ACHN (cell line): ENCODE measurements around the gene SETD1B.
A peak's percentile ranks its signal among the peaks of the same experiment; 100 is the strongest.
"Not testable (repeated sequence)": the region's sequence is repeated elsewhere in the genome, so short reads cannot be mapped to it uniquely, and the experiment has no call there.

ENCODE experiments used
- DNase-seq: peaks from one replicate; pipeline ENCODE4 v3.0.0-alpha.2; 2015
- in situ Hi-C: cut with HindIII; loops from 2 replicates; pipeline ENCODE4 v1.10.0; 2017; ENCODE audit warnings: low sequenced_read_pairs, low pct_ligation_motif_present, low pct_unique_long_range_greater_than_20kb

SETD1B gene

GRCh38 chr12:121778567-121779421, 25.0 kb upstream of the SETD1B start:
- in situ Hi-C loops, result no loop called here
- DNase-seq, result no peak

GRCh38 chr12:121779422-121779895, 24.4 kb upstream of the SETD1B start:
- in situ Hi-C loops, result no loop called here
- DNase-seq, result no peak

DNA sequence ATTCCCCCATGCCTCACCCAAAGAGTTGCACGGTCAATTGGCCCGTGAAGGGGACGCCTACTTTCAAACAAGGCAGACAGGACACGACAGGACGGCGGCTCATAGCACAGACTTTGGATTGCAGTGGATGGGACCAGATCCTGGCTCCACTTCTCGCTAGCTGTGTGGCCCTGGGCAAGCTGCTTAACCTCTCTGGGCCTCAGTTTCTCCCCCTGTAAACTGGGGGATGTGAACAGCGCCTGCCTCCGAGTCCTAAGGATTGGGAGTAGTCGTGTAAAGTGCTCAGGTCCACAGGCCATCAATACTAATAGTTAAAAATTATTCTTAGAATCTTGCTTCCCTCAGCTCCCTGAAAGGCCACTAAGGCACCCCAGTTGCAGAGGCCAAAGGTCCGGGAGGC, 23.4 kb upstream of the SETD1B start:
- in situ Hi-C loops, result no loop called here

DNA sequence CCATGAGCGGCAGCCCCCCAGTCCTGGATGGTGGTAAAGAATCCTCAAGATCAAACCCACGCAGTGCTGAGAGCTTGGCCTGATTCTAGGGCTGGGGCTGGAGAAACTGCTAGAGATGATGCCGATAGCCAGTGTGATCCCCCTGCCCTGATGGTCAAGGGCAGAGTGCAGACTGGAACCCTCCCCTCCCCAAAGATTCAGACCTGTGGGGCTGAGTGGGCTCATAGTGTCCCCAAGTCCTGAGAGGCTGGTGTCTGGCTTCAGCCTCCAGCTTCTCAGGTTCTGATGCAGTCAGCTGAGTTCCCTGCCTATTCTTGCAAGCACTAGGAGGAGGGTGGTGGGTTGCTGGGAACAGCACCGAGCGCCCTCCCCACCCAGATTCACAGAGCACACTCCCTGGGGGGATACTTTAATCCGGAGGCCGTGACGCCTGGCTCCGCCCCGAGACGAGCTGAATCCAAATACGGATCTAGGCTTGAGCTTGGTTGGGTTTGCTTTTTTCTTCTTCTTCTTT, 22.3 kb upstream of the SETD1B start:
- DNase-seq, result no peak
- in situ Hi-C loops, result no loop called here

More for the DNA sequence above, 23.4 kb upstream of the SETD1B start:
- DNase-seq, result no peak

DNA sequence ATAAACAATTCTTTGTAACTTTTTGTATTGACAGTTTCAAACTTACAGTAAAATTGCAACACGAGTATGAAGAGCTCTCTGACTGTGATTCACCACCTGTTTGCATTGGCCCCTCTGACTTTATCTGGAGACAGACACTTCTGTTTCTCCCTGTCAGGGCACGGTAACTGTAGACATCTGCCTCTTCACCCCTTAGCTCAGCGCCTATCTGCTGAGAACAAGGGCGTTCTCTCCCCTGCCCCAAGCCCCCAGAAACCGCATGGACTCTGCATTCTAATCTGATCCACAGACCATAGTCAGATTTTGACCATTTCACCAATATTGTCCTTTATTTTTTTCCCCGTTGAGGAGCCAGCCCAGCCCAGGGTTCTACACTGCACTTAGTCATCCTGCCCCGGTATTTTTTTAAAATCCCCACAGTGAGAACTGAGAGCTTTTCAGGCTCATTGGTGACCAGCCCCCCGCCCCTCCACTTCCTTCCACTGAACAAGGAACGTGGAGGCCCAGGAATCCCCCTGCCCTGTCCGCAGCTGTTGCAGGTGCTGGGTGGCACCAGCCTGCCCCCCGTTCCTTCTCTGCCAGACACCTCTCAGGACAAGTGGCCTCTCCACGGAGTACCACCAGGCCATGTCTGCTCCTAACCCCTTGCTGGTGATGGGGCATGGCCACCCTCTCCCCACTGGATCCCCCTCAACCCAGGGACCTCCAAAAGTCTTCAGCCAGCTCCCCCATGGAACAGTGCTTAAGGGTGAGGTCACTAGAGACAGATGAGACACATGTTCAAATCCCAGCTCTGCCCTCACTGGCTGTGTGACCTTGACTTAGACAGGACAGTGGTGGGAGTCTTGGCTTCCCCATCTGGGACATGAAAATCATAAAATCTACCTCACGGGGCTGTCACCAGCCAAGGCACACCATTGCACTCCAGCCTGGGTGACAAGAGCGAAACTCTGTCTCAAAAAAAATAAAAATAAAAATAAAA, 21.5 kb upstream of the SETD1B start:
- DNase-seq, result no peak

GRCh38 chr12:121783766-121784165, 20.0 kb upstream of the SETD1B start:
- in situ Hi-C loops, result no loop called here

More for the DNA sequence above, 21.5 kb upstream of the SETD1B start:
- in situ Hi-C loops, result no loop called here

DNA sequence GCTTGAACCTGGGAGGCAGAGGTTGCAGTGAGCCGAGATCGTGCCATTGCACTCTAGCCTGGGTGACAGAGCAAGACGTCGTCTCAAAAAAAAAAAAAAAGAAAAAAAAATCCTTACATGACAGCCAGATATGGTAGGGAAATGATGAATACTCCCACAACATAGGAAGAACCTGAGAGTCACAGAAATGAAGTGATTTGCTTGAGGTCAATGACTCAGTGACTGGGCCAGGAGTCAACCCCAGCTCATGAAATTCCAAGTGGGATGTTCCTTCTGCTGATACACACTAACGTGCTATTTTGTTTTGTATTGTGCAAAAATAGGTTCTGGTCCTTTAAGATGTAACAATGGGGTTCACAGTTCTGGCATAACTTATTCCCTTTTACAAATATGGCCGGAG, 19.3 kb upstream of the SETD1B start:
- peak; percentile 95 for DNase-seq
- in situ Hi-C loops, result no loop called here

More at GRCh38 chr12:121783766-121784165, 20.0 kb upstream of the SETD1B start:
- no peak for DNase-seq

DNA sequence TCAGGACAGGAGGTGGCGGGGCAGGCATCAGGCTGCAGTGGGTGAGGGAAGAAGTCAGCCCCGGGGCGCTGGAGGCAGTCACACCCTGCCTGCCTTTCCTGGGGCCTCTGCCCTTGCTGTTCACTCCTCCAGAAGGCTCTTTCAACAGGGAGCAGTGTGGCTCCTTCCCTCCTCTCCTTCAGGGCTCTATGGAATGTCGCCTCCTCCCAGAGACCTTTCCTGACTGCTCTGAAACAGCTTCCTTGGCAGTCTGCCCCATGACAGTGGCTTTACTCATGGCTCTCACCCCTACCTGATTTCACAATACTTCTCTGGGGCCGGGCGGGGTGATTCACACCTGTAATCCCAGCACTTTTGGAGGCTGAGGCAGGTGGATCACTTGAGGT, 17.4 kb upstream of the SETD1B start:
- in situ Hi-C loops, result no loop called here
- peak; percentile 97 for DNase-seq

- in situ Hi-C loops, result no loop called here
- no peak for DNase-seq
Observed at GRCh38 chr12:121787063-121788025, 16.5 kb upstream of the SETD1B start.

DNA sequence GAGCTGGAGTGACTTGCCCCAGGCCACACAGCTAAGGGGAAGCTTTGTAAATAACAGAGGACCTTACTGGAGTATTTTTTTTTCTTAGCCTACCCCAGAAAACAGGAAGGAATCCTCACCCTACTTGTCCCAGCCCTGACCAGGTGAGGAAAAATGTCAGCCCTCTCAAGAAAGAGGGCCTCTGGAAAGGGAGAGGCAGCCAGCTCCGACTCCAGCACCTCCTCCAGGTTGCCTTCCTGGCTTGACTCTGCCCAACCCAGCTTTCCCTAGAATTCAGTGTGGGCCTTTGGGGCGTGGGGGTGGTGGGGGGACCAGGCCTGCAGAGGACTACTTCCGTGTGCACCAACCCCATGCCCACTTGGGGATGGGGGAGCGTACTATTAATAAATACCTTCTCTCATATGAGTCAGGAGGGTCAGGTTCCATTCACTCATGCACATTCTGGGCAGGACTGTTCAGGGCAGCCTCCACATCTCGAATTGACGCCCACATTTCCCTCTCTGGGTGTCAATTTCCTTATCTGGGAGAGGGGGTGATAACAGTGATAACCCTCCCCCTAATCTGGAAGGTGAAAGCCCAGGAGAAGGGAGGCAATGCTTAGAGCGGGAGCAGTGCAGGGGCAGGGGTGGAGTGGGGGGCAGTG, 15.5 kb upstream of the SETD1B start:
- no peak for DNase-seq
- in situ Hi-C loops, result no loop called here

DNA sequence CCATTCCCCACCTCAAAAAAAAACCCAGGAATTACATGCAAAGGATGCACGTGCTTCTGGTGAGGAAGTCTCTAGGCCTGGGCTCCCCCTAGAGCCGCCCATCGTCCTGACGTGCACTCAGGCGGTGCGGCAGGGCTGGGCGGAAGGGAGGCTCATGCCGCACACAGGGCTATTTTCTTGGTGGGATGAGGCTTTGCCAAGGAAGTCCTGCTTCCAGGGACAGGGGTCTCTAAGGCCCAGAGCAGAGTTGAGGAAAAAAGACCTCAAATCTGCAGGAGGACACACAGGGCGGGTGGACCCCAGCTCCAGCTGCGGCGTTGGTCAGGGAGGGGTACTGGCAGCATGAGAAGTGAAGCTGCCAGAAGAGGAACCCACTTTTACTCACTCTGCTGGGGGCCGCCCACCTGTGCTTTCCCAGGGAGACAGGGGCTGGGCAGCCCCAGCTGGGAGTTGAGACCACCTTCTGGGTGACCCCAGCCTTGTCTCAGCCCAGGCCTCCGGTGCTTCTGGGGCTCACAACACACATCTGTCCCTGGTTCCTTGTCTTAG, 14.5 kb upstream of the SETD1B start:
- no peak for DNase-seq
- in situ Hi-C loops, result no loop called here

- in situ Hi-C loops, result no loop called here
- no peak for DNase-seq
Observed at GRCh38 chr12:121789800-121790728, 13.7 kb upstream of the SETD1B start.

DNA sequence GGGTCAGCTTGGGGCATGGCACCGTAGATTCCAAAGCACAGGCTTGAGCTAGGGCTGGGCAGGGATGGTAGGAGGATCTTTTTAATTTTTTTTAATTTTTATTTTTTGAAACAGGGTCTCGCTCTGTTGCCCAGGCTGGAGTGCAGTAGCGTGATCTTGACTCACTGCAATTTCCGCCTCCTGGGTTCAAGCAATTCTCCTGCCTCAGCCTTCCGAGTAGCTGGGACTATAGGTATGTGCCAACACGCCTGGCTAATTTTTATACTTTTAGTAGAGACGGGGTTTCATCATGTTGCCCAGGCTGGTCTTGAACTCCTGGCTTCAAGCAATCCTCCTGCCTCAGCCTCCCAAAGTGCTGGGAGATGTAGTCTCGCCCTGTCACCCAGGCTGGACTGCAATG, 13.0 kb upstream of the SETD1B start:
- DNase-seq, in situ Hi-C loops: not testable (repeated sequence)

DNA sequence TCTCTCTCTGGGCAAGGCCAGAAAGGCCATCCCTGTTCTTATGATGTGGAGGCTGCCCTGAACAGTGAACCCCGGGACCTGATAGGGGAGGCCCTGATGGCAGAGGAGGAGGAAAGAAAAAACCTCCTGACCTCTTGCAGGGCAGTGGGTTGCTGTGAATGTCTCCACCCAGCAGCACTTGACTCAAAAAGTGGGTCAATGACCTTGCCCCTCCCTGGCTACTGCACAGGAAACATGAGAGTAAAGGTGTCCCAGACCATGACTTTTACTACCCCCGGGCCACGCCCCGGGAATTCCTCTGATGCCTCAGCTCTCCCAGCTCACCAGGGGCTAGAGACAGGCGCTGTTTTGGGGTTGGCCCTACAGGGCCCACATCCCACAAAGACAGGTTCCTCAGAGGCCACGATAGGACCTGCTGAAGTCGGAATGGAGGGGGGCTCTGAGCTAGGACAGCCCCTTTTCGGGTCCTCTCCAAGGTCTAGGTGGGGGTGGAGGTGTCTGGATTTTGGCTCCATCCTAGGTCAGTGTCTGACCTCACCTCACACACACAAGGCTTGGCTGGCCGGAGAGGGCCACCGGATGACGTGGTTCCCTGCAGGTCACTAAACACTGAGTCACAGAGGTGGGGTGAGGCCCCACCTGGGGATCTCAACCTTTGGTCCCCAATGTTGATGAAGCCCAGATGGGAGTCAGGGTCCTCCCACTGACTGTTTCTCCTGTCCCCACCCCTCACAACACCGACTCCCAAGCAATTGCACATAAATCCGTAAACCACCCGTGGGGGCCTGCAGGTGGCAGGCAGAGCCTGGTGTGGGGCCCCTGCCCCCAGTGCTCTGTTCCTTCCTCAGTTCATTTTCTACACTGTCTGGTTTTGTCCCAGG, 11.9 kb upstream of the SETD1B start:
- peak; percentile 73 for DNase-seq
- in situ Hi-C loops, result no loop called here

GRCh38 chr12:121792607-121793439, 11.0 kb upstream of the SETD1B start:
- DNase-seq, result peak; percentile 60
- in situ Hi-C loops, result no loop called here
